GM10847 (cell line): ENCODE measurements around the gene FLOT1.

ENCODE experiments used
- POLR2A ChIP-seq: IDR thresholded peaks from 2 replicates; pipeline ENCODE4 v1.6.1; 2011; ENCODE audit not compliant: insufficient read length; ENCODE audit errors: extremely low read depth

Gene FLOT1

GRCh38 chr6:30738532-30738931 is 4.0 kb downstream of the FLOT1 start:
- no peak for TF ChIP-seq POLR2A

- TF ChIP-seq POLR2A, result no peak
Observed at GRCh38 chr6:30735668-30736314, 6.7 kb downstream of the FLOT1 start.

- no peak for TF ChIP-seq POLR2A
Observed at GRCh38 chr6:30732237-30732943, 10.1 kb downstream of the FLOT1 start.

GRCh38 chr6:30730601-30731435 is 11.7 kb downstream of the FLOT1 start:
- TF ChIP-seq POLR2A, result no peak

GRCh38 chr6:30727920-30728553 is 14.4 kb downstream of the FLOT1 start:
- no peak for TF ChIP-seq POLR2A

GRCh38 chr6:30726506-30727413 is 15.7 kb downstream of the FLOT1 start:
- no peak for TF ChIP-seq POLR2A

GRCh38 chr6:30725713-30726505 is 16.6 kb downstream of the FLOT1 start:
- peak; percentile 23 for TF ChIP-seq POLR2A

- TF ChIP-seq POLR2A, result no peak
Observed at GRCh38 chr6:30724906-30725667, 17.4 kb downstream of the FLOT1 start.

GRCh38 chr6:30722280-30723112 is 20.0 kb downstream of the FLOT1 start:
- TF ChIP-seq POLR2A, result no peak

- TF ChIP-seq POLR2A, result peak; percentile 50
Observed at GRCh38 chr6:30721198-30722024, 21.1 kb downstream of the FLOT1 start.

- peak; percentile 22 for TF ChIP-seq POLR2A
Observed at GRCh38 chr6:30720738-30721197, 21.7 kb downstream of the FLOT1 start.
